Activated CD4-positive, alpha-beta T cell treated with anti-CD3 and anti-CD28 coated beads, Interleukin-2, amount 50 U/mL, for 48 hours (primary cell): ENCODE results near the gene MLEC.

Experiments
- DNase-seq, 2 experiments: peaks; one replicate each; pipeline ENCODE4 v3.0.0-alpha.2; 2020

The MLEC gene

GRCh38 chr12:120686690-120687577 is at the start of gene MLEC:
TSS of gene MLEC (plus strand) at chr12:120687149. CDS start at chr12:120687297, 148 bp downstream.
- DNase-seq: peak; percentile 99

- peak; percentile 70 to 72 for DNase-seq
These were observed 46.9 kb upstream of the MLEC start, which contains the start of gene CABP1 for GRCh38 chr12:120639771-120640721. TSS of gene CABP1 (plus strand) at chr12:120640626. CDS start at chr12:120640686, 60 bp downstream.

- DNase-seq: peak; percentile 45 to 59
These were observed 45.8 kb upstream of the MLEC start for GRCh38 chr12:120640861-120641833.

GRCh38 chr12:120642121-120642520 is 44.8 kb upstream of the MLEC start:
- DNase-seq: no peak

GRCh38 chr12:120642826-120643225 is 44.1 kb upstream of the MLEC start:
- DNase-seq: no peak

- DNase-seq: no peak
These were observed 43.4 kb upstream of the MLEC start for GRCh38 chr12:120643574-120643973.

GRCh38 chr12:120646044-120646443 is 40.9 kb upstream of the MLEC start:
- DNase-seq: no peak

GRCh38 chr12:120647375-120647755 is 39.6 kb upstream of the MLEC start:
- no peak for DNase-seq

GRCh38 chr12:120649442-120650232 is 37.3 kb upstream of the MLEC start:
- DNase-seq: no peak

GRCh38 chr12:120650233-120650690 is 36.7 kb upstream of the MLEC start:
- DNase-seq: no peak

GRCh38 chr12:120651821-120652220 is 35.1 kb upstream of the MLEC start:
- no peak for DNase-seq

- DNase-seq: no peak
These were observed 34.1 kb upstream of the MLEC start for GRCh38 chr12:120652656-120653435.

GRCh38 chr12:120653611-120654010 is 33.3 kb upstream of the MLEC start:
- no peak for DNase-seq

GRCh38 chr12:120654656-120655055 is 32.3 kb upstream of the MLEC start:
- DNase-seq: no peak

- DNase-seq: no peak
These were observed 30.9 kb upstream of the MLEC start for GRCh38 chr12:120656008-120656407.

GRCh38 chr12:120658286-120659150 is 28.4 kb upstream of the MLEC start:
- DNase-seq: no peak

GRCh38 chr12:120659151-120659525 is 27.8 kb upstream of the MLEC start:
- no peak for DNase-seq

GRCh38 chr12:120661432-120661831 is 25.5 kb upstream of the MLEC start:
- DNase-seq: no peak

- no peak for DNase-seq
These were observed 24.1 kb upstream of the MLEC start for GRCh38 chr12:120662879-120663278.
